Activated B cell treated with CpG ODN at 0.5 μM for 24 hours (primary cell): ENCODE data around the gene MAP3K19. TPM values are rescaled to one million over a fixed set of nuclear protein-coding genes. Genes with fewer than 3 reads are reported as not detected.

Experiments used
- ATAC-seq: fragments of 200-7000 bp; cut with Tn5 transposase; one replicate; pipeline ENCODE4 v1.10.0; 2021; ENCODE audit warnings: low read depth, mild to moderate bottlenecking, moderate library complexity
- CTCF ChIA-PET: fragments of 350-600 bp; sonication (Branson Sonifier 250); formaldehyde crosslinking; loops from one replicate; lab custom pipeline; 2021; ENCODE audit warnings: antibody characterized with exemption; lab: Charles Lee
- POLR2A ChIA-PET: fragments of 350-600 bp; sonication (Branson Sonifier 250); formaldehyde crosslinking; loops from one replicate; lab custom pipeline; 2021; ENCODE audit warnings: antibody characterized with exemption; lab: Charles Lee
- DNase-seq: peaks from one replicate; pipeline ENCODE4 v3.0.0; 2022
- H3K27ac Mint-ChIP-seq: one replicate; pipeline ENCODE4 v1.8.0; 2020; ENCODE audit warnings: mixed read lengths
- H3K27me3 Mint-ChIP-seq: one replicate; pipeline ENCODE4 v1.8.0; 2021; ENCODE audit warnings: mixed read lengths
- H3K36me3 Mint-ChIP-seq: one replicate; pipeline ENCODE4 v1.8.0; 2021; ENCODE audit warnings: low read depth, mixed read lengths
- H3K4me1 Mint-ChIP-seq: one replicate; pipeline ENCODE4 v1.8.0; 2021; ENCODE audit warnings: mixed read lengths
- H3K4me3 Mint-ChIP-seq: one replicate; pipeline ENCODE4 v1.8.0; 2020; ENCODE audit warnings: mild to moderate bottlenecking, mixed read lengths
- H3K9me3 Mint-ChIP-seq: one replicate; pipeline ENCODE4 v1.8.0; 2020; ENCODE audit warnings: mixed read lengths
- CTCF ChIP-seq: fragments of 200-600 bp; IDR thresholded peaks from one replicate; pipeline ENCODE4 v1.8.0; 2022; ENCODE audit warnings: antibody characterized with exemption, mild to moderate bottlenecking
- intact Hi-C: fragments of 100-400 bp; cut with micrococcal nuclease; formaldehyde crosslinking; loops from one replicate; pipeline ENCODE4 v1.15.1; 2024
- total RNA-seq: library from RNA; stranded (reverse); gene quantifications from 2 replicates; pipeline ENCODE4 v1.2.3, GENCODE V29; 2022

The MAP3K19 gene
- total RNA-seq, 1 donor from 2014 or later, result not detected

- H3K9me3 Mint-ChIP-seq, result peaks cover 10% of the 10 kb centered on the region
These were observed 29.3 kb upstream of the MAP3K19 start for GRCh38 chr2:135076556-135076955.

GRCh38 chr2:135074216-135074615, 27.0 kb upstream of the MAP3K19 start:
- no peak for TF ChIP-seq CTCF
- ChIA-PET CTCF (no interaction called here), POLR2A (no interaction called here)
- Mint-ChIP-seq H3K4me3 (no peak overlapping the region), H3K36me3 (peaks cover 47% of the 10 kb centered on the region), H3K27ac (no peak overlapping the region), H3K4me1 (peaks cover 13% of the 10 kb centered on the region), H3K27me3 (no peaks in the 10 kb centered on the region), H3K9me3 (peaks cover 10% of the 10 kb centered on the region)
- ATAC-seq, result no peak
- DNase-seq, result no peak
- intact Hi-C loops, result no loop called here

More at GRCh38 chr2:135076556-135076955, 29.3 kb upstream of the MAP3K19 start:
- Mint-ChIP-seq H3K4me3 (no peak overlapping the region), H3K27me3 (no peaks in the 10 kb centered on the region), H3K27ac (no peak overlapping the region), H3K4me1 (peaks cover 15% of the 10 kb centered on the region), H3K36me3 (peaks cover 54% of the 10 kb centered on the region)
- POLR2A ChIA-PET, result no interaction called here
- CTCF ChIA-PET, result no interaction called here
- no peak for TF ChIP-seq CTCF
- no peak for ATAC-seq
- intact Hi-C loops, result no loop called here
- no peak for DNase-seq

- DNase-seq, result no peak
- H3K9me3 Mint-ChIP-seq, result peaks cover 10% of the 10 kb centered on the region
- no peaks in the 10 kb centered on the region for H3K27me3 Mint-ChIP-seq
- peaks cover 51% of the 10 kb centered on the region for H3K36me3 Mint-ChIP-seq
- no peak overlapping the region for H3K27ac Mint-ChIP-seq
- H3K4me1 Mint-ChIP-seq, result peaks cover 8% of the 10 kb centered on the region
- no peak overlapping the region for H3K4me3 Mint-ChIP-seq
- ChIA-PET POLR2A (no interaction called here), CTCF (no interaction called here)
- intact Hi-C loops, result no loop called here
- TF ChIP-seq CTCF, result no peak
- no peak for ATAC-seq
These were observed 25.1 kb upstream of the MAP3K19 start for GRCh38 chr2:135072125-135072997.

GRCh38 chr2:135066710-135067109, 19.5 kb upstream of the MAP3K19 start:
- no peaks in the 10 kb centered on the region for H3K27me3 Mint-ChIP-seq
- H3K4me3 Mint-ChIP-seq, result no peak overlapping the region
- intact Hi-C loops, result no loop called here
- H3K4me1 Mint-ChIP-seq, result peaks cover 13% of the 10 kb centered on the region
- DNase-seq (no peak), ATAC-seq (no peak)
- TF ChIP-seq CTCF, result no peak
- no peak overlapping the region for H3K27ac Mint-ChIP-seq
- CTCF ChIA-PET, result no interaction called here
- peaks cover 61% of the 10 kb centered on the region for H3K36me3 Mint-ChIP-seq
- POLR2A ChIA-PET, result no interaction called here
- no peaks in the 10 kb centered on the region for H3K9me3 Mint-ChIP-seq

- no peak for ATAC-seq
- H3K27ac Mint-ChIP-seq, result no peak overlapping the region
- H3K4me3 Mint-ChIP-seq, result no peak overlapping the region
- no peaks in the 10 kb centered on the region for H3K27me3 Mint-ChIP-seq
- intact Hi-C loops, result no loop called here
- ChIA-PET POLR2A (interaction anchor here (0.7 kb wide), 1 partner anchor 985 kb away, joined by 4 read pairs; no protein-coding TSS in a partner anchor), CTCF (no interaction called here)
- H3K9me3 Mint-ChIP-seq, result no peaks in the 10 kb centered on the region
- no peak for TF ChIP-seq CTCF
- peaks cover 66% of the 10 kb centered on the region for H3K36me3 Mint-ChIP-seq
- peaks cover 15% of the 10 kb centered on the region for H3K4me1 Mint-ChIP-seq
- no peak for DNase-seq
These were observed 16.9 kb upstream of the MAP3K19 start for GRCh38 chr2:135064149-135064548.
